ENCODE data around the gene STARD4.

STARD4 gene, protein sequence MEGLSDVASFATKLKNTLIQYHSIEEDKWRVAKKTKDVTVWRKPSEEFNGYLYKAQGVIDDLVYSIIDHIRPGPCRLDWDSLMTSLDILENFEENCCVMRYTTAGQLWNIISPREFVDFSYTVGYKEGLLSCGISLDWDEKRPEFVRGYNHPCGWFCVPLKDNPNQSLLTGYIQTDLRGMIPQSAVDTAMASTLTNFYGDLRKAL

DNA sequence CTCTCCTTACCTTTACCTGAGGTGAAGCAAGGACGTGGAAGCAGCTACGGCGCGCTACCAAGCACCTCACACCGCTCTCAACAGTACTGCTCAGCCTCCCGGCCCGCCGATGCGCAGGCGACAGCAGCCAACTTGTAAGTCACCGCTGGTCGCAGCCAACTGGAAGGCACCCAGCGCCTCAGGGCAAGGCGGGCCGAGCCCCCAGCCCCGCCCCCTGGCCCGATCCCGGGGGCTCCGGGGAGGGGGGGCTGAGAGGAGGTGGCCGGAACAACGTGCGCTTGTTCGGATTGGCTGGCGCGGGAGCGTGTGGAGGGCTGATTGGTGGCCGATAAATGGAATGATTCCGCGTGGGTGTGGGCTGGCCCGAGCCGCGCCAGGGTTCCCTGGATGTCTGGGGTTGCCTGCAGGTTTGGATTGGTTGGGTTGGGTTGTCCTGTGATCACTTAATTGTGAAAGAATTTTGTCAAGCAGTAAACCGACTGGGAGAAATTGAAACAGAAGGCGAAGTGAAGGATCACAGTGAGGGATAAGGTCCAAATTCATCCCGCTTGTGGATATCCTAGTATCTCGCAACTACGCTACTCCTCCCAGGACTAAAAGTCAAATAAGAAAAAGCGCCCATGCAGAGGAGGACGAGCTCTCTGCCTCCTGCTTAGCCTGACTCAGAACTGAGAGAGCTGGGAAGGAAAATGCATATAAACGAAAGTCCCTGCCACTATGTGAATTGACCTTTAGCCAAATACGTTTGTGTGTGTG, at the start of gene STARD4:
TSS of gene STARD4 (minus strand) at position 161 of the 756 bp plus-strand sequence. CDS start 5,102 bp downstream, outside the sequence.
- peak; percentile 97 for DNase-seq (ENCODE audit: low read depth)

- DNase-seq (ENCODE audit: low read depth), result no peak
Measured at GRCh38 chr5:111559680-111560079, 47.3 kb upstream of the STARD4 start.

- DNase-seq (ENCODE audit: low read depth), result no peak
Measured at GRCh38 chr5:111557686-111558085, 45.4 kb upstream of the STARD4 start.

DNA sequence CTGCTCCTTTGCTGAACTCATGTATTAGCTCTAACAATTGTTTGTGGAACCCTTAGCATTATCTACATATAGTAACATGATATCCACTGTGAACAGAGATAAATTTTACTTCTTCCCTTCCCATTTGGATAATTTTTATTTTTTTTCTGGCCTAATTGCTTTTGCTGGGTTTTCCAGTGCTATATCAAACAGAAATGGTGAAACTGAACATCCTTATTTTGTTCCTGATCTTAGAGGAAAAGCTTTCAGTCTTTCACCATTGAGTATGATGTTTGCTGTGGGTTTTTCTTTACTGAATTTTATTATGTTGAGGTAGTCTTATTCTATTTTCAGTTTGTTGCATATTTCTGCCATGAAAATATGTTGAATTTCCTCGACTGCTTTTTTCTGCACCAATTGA, 44.8 kb upstream of the STARD4 start:
- no peak for DNase-seq (ENCODE audit: low read depth)

GRCh38 chr5:111556501-111556900, 44.2 kb upstream of the STARD4 start:
- no peak for DNase-seq (ENCODE audit: low read depth)

GRCh38 chr5:111555760-111556159, 43.4 kb upstream of the STARD4 start:
- DNase-seq (ENCODE audit: low read depth), result no peak

GRCh38 chr5:111553868-111554267, 41.5 kb upstream of the STARD4 start:
- peak; percentile 56 for DNase-seq (ENCODE audit: low read depth)

DNA sequence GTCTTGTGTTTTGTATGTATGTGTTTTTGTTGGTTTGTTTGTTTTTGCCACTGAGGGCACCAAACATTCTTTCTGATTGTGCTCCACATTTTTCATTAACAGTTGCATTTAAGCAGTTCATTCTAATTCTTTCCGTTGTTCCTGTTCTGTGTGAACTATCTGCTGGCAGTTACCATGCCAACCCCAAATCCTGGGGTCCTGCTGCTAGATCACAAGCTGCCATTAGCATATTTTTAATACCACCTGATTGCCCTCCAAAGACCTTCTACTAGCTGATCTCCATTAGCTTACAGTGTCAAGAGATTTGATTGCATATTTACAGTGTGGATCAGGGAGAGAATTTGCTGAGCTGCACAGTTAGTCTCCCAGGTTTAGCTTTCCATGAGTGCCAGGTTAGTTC, 40.6 kb upstream of the STARD4 start:
- DNase-seq (ENCODE audit: low read depth), result no peak

GRCh38 chr5:111552492-111552891, 40.2 kb upstream of the STARD4 start:
- DNase-seq (ENCODE audit: low read depth), result no peak

DNA sequence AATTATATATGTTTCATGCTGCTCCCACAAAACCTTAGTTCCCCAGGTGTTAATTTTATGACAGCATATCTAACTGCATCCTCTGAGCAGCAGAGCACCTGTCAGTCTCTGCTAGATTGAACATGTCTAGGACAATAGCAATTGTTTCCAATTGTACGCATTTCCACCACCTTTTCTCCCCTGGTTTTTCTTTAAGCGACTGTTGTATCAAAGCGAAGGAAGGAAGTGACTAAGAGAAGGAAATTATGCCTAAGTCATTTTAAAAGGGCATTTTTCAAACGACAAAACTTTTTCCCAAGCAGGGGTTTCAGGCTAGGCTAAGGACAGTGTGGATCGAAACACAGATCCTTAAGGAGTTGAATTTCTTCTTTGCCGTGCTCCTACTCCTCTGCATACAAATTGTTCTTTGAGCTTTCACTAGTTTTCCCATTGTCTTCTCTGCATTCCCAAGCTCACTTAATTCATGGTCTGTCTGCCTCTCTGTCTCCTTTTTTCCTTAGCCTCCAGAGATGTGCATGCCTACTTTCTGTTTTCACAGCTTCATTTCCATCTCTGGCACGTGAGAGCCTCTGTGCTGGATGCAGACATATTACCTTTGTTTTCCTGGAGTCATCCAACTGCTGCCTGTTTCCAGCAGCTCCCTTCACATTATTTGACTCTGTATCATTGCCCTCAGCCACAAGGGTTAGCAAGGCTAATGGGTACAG, 39.4 kb upstream of the STARD4 start:
- peak; percentile 12 for DNase-seq (ENCODE audit: low read depth)

DNA sequence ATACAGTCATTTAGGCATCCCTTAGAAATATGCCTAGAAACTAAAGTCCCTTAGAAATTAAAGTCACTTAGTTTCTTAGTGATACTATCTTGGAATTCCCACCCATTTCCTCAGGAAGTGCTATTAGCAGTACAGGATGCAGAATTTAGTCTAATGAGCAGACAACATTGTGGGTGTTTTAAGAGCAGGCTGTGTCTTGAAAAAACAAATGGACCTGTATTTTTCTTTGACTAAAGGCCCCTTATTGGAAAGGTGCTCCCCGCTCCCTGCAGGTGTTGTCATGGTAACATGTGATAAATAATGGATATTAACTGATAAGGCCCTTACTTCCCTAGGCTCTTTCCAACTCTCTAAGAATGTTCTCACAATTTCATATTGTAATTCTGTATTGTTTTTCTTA, 38.8 kb upstream of the STARD4 start:
- no peak for DNase-seq (ENCODE audit: low read depth)

DNA sequence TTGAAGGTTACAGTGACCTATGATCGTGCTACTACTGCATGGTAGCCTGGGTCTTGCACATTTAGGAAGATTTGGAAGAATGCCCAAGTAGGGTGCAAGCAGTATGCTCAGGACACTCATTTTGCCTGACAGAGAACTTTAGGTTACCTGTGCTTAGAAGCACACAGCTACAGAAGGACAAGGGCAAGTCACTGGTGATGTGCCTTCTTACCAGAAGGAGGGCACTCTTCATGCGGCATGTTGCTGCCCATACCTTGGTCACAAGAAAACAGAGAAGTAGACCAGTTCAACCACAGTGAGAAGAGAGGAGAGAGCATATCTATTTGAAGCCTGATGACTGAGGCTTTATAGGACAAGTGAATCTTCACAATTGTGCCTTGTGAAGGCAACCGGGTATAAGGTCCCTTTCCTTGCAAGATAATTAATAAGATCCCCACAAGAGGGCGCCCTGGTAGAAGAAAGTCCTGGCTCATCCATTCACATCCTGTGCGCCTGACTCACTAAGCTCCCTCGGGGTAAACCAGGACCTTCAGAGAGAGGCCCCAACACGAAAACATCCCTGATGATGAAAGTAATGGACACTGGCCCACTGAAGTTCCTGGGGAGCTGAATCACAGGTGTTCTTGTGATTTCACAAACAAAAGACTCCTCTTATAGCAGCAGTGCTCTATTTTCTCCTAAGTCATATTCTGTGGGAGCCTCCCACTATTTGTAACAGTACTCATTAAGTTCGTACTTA, 38.1 kb upstream of the STARD4 start:
- DNase-seq (ENCODE audit: low read depth), result peak; percentile 99

GRCh38 chr5:111548992-111549649, 36.8 kb upstream of the STARD4 start:
- peak; percentile 49 for DNase-seq (ENCODE audit: low read depth)

GRCh38 chr5:111548348-111548950, 36.1 kb upstream of the STARD4 start:
- peak; percentile 24 for DNase-seq (ENCODE audit: low read depth)

DNA sequence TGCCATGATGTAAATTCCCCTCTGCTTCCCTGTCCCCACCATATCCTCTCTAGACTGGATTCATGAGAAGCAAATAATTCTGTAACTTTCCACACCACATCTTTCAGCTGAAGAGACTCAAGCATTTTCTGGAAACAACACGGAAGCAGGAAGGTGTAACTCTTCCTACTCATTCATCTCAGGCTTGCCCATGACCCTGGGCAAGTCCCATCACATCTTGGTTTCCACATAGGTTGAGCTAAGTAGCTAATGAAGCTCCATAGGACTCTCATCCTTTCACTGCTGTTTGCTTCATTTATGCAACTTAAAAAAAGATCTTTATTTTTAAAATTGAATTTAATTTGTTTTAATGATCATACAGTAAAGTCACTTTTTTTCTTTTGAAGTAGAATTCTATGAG, 32.7 kb upstream of the STARD4 start:
- DNase-seq (ENCODE audit: low read depth), result no peak

DNA sequence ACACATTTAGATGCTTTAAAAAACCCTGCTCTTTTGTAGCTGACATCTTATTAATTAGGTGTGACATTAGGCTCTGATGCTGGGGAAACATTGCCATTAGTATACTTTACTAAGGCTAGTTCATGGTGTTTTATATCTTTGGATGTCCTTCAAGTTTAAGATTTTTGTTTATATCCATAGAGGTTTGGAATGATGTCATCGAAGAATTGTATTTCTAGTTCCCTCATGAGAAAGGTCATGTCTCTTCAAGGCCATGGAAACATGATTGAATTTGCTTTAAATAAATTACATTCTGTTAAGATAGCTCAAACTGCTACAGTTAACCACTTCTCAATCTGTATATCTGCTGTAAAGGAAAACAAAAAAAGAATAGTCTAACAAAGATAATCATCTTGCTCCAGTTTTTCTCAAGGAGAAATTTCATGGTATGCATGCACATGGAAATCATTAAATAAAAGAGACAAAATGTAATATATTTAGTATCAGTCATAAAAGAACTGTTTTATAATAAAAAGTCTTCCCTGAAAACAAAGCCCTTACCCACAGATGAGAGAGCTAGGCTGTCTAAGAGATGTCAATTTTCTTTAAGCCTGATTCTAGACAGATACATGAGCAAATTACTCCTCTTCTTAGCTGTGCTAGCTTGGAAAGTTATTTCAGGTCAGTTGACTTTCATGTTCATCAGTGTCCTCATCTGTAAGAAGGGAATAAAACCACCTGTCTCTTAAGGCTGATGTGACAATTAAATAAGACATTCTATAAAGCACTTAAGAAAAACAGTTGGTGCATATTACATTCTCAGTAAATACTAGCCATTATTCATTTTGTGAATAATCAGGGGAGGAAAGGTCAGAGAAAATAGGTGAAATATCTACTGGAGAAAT, 25.0 kb upstream of the STARD4 start:
- DNase-seq (ENCODE audit: low read depth), result no peak

DNA sequence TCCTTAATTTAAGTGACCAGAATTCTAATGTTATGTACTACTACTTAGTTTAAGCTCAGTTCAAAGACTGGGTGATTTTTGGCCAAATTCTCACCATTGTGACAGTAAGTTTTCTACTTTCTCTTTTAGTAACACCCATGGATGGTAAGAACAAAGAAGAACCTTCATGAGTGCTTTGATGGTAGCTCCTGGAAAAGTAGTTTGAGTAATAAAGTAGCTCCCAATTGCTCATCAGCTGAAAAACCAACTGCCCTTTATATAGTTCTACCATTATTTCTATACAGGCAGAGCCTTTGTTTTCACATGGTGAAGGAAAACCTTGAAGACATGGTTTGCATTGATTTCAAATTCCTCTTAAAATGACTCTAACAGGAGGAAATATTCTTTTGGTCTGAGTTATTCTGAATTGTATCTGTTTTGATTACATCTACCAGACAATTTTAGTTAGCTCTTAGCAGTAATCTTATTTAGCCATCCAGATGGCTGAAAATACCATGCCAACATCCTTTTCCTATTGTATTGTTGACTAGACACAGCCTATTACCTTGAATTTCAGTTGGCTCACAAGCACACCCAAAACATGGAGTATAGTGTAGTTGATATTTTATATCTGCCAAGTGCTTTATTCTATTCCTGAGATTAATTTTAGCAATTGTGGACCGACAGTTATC, 23.7 kb upstream of the STARD4 start:
- no peak for DNase-seq (ENCODE audit: low read depth)

DNA sequence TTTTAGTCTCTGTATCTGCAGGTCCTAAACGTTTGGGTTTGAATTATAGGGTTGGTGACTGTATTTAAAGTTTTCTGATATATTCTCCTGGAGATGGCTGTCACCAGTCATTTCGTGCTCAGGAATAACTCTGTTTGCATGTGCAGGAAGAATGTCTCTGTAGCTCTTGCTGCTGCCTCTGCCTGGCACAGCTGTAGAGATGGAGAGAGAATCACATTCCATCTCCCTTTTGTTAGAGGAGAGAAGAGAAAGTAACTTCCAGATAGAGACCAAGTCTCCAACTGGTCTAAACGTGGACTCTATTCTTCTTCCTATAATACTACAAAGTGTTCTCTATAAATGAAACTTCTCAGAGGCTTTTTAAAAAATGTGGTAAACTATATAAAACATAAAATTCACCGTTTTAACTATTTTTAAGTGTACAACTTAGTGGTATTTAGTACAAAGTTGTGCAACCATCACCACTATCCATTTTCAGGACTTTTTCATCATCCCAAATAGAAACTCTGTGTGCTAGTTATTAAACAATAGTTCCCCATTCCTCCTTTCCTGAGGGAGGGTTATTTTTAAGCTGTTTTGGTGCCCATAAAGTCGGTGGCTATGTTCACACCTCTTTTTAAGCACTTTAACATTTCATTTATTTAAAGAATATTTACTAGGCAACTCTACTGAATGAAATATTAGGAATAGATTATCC, 20.7 kb upstream of the STARD4 start:
- DNase-seq (ENCODE audit: low read depth), result peak; percentile 51

DNA sequence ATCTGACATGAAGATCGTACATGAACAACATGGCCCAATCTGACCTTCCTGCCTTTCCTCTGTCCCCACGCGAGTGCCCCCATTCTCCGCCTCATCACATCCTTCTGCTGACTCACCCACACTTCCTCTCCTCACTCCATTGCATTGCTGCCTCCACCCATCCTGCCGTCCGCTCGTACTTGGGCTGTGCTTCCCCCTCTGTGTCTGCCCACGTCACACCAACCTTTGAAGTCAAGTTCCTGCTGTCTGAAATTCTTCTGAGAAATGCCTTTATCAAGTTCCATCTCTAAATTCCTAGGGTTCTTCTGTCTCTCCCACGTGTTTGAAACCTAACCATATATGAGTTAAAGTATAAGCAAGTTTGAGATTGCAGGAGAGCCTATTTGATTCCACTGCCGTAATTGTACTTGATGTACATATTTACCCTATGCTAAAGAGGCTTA, 18.0 kb upstream of the STARD4 start:
- DNase-seq (ENCODE audit: low read depth), result peak; percentile 96

Data from amniotic epithelial cell (primary cell).